ENCODE results near the gene METTL24. TPM values are rescaled to one million over a fixed set of nuclear protein-coding genes. Genes with fewer than 3 reads are reported as not detected.

The METTL24 gene, protein sequence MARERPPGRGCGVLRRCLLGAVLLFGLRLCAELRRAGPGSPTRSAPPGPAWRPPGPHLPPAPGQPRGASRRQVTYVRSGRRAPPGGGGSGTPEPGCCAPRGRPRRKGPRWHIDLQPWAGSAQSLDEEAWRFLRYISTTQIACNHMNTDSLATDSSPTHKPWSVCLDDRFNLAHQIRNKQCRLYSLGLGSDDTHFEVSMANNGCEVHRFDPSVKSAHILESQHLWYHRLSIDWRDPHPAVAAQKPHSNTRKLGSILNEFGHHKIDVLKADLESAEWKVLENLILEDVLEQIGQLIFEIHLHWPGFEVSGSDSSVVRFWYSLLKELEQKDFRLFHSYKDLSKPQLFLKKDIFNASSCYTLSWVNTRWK
- total RNA-seq, result 1 to 10 TPM in 1 of 4 donors, under 1 TPM in 1, not detected in 2; 0.45 to 1.7 TPM

GRCh38 chr6:110357664-110358552 lies at the start of gene METTL24:
Gene METTL24, minus strand, starts transcription at chr6:110358349. Its CDS starts 77 bp downstream, at chr6:110358272.
- peak within 1 kb of the TSS; percentile 83 for H3K27ac ChIP-seq
- H3K9me3 ChIP-seq, result no peaks in the 10 kb centered on the region
- no peaks in the 10 kb centered on the region for H3K36me3 ChIP-seq
- H3K27me3 ChIP-seq, result peaks cover 40% of the 10 kb centered on the region
- no peak for DNase-seq (ENCODE audit: low spot score in 2 of 2)
- TF ChIP-seq EP300 (IDR thresholded peaks at IDR 0.05) (no peak), CTCF (IDR thresholded peaks at IDR 0.05) (no peak), POLR2A (IDR thresholded peaks at IDR 0.05) (no peak), POLR2AphosphoS5 (IDR thresholded peaks at IDR 0.05) (no peak)
- H3K4me3 ChIP-seq, result peak within 1 kb of the TSS; percentile 62
- WGBS, result under 1% methylated on average over 16 of the region's 107 CpGs
- peaks cover 19% of the 10 kb centered on the region for H3K4me1 ChIP-seq

GRCh38 chr6:110404607-110405006 lies 46.5 kb upstream of the METTL24 start:
- Histone ChIP-seq H3K9me3 (no peaks in the 10 kb centered on the region), H3K4me1 (peaks cover 6% of the 10 kb centered on the region), H3K27ac (no peak overlapping the region), H3K36me3 (no peaks in the 10 kb centered on the region), H3K4me3 (no peak overlapping the region), H3K27me3 (no peaks in the 10 kb centered on the region)
- TF ChIP-seq POLR2A (IDR thresholded peaks at IDR 0.05), result no peak
- no peak for TF ChIP-seq POLR2AphosphoS5 (IDR thresholded peaks at IDR 0.05)
- no peak for TF ChIP-seq EP300 (IDR thresholded peaks at IDR 0.05)
- TF ChIP-seq CTCF (IDR thresholded peaks at IDR 0.05), result no peak
- WGBS, result 63% methylated on average over 8 of the region's 8 CpGs
- DNase-seq (ENCODE audit: low spot score in 2 of 2), result no peak

GRCh38 chr6:110401585-110402176 lies 43.5 kb upstream of the METTL24 start:
- no peaks in the 10 kb centered on the region for H3K36me3 ChIP-seq
- TF ChIP-seq CTCF (IDR thresholded peaks at IDR 0.05), result no peak
- TF ChIP-seq EP300 (IDR thresholded peaks at IDR 0.05), result no peak
- no peak for TF ChIP-seq POLR2AphosphoS5 (IDR thresholded peaks at IDR 0.05)
- no peak for TF ChIP-seq POLR2A (IDR thresholded peaks at IDR 0.05)
- WGBS, result 88% methylated on average over 4 of the region's 4 CpGs

GRCh38 chr6:110400208-110400607 lies 42.1 kb upstream of the METTL24 start:
- DNase-seq (ENCODE audit: low spot score in 2 of 2), result no peak
- H3K4me3 ChIP-seq, result peak overlapping the region; percentile 37
- H3K9me3 ChIP-seq, result no peaks in the 10 kb centered on the region
- WGBS, result 71% methylated on average over 8 of the region's 18 CpGs
- H3K4me1 ChIP-seq, result peaks cover 11% of the 10 kb centered on the region
- no peak for TF ChIP-seq EP300 (IDR thresholded peaks at IDR 0.05)
- no peak for TF ChIP-seq CTCF (IDR thresholded peaks at IDR 0.05)
- TF ChIP-seq POLR2A (IDR thresholded peaks at IDR 0.05), result no peak
- no peak for TF ChIP-seq POLR2AphosphoS5 (IDR thresholded peaks at IDR 0.05)
- H3K27me3 ChIP-seq, result no peaks in the 10 kb centered on the region
- no peaks in the 10 kb centered on the region for H3K36me3 ChIP-seq
- no peak overlapping the region for H3K27ac ChIP-seq

More at GRCh38 chr6:110401585-110402176, 43.5 kb upstream of the METTL24 start:
- no peaks in the 10 kb centered on the region for H3K27me3 ChIP-seq
- H3K27ac ChIP-seq, result no peak overlapping the region
- peaks cover 11% of the 10 kb centered on the region for H3K4me1 ChIP-seq
- H3K4me3 ChIP-seq, result no peak overlapping the region
- H3K9me3 ChIP-seq, result no peaks in the 10 kb centered on the region
- no peak for DNase-seq (ENCODE audit: low spot score in 2 of 2)
